Activated T-helper 1 cell treated with anti-CD3 and anti-CD28 coated beads, Interleukin-2, amount 50 U/mL, for 16 hours (primary cell): Measurements from ENCODE around the gene HSD17B8.

ENCODE experiments used
- DNase-seq, 2 donors: peaks; one replicate each; pipeline ENCODE4 v3.0.0-alpha.2; 2020; ENCODE audit warnings: low read depth in 1 of 2, low spot score in 1 of 2

HSD17B8 gene

DNA sequence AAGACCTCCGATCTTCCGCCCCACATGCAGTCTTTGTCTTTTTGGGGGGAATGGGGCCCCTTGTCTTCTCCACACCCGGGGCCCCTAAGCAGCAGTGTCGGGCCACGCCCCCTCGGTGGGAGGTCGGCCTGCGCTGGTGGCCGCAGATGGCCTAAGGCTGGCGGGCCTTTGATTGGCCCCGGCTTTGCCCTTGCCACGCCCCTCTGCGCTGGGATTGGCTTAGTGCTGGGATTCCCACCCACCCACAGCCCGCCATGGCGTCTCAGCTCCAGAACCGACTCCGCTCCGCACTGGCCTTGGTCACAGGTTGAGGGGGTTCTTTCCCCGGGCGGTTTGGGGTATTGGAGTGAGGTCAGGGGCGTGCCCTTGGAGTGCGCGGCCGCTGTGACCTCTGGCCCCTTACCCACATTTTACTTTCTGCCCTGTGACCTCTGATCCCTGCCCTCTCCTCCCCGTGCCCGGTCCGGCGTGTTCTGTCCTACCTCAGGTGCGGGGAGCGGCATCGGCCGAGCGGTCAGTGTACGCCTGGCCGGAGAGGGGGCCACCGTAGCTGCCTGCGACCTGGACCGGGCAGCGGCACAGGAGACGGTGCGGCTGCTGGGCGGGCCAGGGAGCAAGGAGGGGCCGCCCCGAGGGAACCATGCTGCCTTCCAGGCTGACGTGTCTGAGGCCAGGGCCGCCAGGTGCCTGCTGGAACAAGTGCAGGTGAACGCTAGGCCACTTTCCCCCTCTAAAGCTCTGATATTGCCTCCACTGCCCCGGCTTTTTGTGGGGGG is at the start of gene HSD17B8:
Gene HSD17B8 (plus strand): TSS at position 241 of the 776 bp plus-strand sequence. CDS start 14 bp downstream, at position 255.
- DNase-seq: peak; percentile 79 to 85

DNA sequence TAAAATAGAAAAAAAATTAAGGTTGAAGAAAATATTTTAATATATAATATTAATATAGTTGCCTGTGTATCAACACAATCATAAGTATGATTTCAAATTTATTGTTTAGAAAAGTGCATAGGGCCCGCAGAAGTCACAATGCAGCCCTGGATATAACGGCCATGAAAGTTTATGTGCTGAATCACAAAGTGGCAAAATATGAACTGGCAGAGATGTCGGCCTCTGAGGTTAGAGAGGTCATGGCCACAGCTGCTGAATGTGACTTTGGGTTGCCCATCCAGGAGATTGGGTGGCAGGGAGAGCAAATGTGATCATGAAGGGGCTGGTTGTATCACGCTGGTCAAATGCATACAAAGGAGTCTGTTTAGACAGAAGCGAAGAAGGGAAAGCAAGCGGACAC is 47.9 kb upstream of the HSD17B8 start:
- no peak for DNase-seq

DNA sequence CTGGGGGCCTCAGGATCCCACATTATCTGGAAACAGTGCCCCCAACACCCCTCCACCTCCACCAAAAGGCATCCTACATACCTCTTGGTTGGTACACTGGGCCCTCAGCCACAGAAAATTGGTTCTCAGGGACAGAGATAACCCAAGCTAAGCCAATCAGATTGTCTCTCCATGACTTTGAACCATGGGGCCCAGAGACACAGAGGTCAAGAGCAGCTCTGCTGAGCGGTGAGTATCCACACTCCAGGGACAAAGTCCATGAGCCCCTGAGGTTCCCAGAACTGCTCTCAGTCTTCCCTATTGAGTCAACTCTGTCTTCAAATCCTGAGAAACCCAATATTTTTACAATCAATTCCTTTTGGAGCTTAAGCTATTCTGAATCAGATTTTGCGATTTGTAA is 47.5 kb upstream of the HSD17B8 start:
- DNase-seq: no peak

DNA sequence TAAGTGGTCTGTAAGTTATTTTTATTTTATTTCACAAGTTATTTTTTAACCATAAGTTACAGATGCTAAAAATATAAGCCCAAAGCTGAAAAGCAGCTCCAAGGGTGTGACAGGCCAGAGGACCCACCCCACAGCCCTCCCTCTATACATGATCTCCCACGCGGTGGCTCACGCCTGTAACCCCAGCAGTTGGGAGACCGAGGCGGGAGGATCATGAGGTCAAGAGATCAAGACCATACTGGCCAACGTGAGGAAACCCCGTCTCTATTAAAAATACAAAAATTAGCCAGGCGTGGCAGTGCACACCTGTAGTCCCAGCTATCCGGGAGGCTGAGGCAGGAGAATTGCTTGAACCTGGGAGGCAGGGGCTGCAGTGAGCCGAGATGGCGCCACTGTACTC is 44.4 kb upstream of the HSD17B8 start:
- DNase-seq: no peak

DNA sequence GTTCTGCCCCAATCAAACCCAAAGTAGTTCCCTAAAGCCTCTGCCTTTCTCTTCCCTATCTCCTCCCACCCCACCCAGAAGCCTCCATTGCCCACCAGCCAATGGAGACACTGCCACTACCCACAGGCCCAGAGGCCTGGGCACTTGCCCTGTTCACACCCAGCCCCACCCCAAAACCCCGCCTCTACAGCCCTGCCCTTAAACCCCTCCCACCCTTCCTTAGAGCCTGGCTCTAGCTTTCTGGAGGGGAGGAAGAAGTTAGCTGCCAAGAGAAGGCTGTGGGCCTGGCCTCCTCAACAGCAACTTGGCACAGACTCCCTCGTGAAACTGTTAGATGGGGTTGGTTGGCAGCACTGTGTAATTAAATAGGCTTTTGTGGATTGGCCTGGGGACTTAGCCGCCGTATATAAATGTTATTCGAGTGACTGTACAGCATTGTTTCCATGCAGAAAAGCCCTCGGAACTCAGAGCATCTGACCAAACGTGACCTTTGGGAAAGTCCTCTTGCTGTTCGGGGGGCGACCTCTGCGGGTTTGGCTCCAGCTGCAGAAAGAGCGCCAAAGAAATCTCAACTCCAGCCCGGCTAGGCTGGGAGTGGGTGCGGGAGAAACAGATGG is 43.6 kb upstream of the HSD17B8 start:
- no peak for DNase-seq

DNA sequence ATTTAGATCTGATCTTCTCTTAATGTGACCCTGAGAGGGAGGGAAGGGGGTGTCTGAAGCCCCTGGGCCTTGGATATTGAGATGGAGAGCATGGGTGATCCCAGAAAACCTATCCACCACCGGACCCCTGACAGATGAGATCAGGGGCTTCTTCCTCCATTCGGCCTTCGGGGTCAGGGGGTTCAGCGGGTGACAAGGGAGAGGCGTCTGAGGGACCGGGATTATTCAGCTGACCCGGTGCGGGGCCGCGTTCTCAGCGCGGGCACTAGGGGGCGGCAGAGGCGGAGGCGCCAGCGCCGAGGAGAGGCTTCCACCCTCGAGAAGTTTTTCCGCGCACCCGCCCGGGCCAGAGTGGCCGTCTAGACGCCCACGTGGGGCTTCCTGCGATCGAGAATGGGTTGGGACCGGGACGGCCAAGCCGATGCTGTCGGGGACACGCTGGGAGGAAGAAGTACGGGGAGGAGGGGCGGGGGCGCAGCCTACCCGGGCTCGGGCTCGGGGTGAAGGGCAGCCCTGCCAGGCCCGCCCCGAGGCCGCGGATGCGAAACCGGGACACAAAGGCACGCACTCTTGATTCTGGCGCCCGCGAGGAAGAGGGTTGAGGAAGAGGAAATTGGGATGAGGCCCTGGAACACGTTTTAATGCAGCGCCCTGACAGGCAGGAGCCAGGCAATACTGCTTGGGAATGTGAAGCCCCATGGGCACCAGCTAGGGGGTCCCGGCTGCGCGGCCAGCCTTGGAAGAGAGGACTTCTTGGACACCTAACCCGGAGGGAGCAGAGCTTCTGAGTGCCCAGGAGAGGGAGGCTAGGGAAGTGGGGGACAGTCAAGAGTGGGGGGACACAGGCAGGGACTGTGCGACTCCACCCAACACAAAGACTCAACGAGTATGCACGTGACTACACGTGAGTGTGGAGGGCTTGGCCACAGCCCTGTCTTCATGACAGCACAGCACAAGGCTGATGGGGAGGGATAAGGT is 42.8 kb upstream of the HSD17B8 start:
- DNase-seq: peak; percentile 68 to 72

DNA sequence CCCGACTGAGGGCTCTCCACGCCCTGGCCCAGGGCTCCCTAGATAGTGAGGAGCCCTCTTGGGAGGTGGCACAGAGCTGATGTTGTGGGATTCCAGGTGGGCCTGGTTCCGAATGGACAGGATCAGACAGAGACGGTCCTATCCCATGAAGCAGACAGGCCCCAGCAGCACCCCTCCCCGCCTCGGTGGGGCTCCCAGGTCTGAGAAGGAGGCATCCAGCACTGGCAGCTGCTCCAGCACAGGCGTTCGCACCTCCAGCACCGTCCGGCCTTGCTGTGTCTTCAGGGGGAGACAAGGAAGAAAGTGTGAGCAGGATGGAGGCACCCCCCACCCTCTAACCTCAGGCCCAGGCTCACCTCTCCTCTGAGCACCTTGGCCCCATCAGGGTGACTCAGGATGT is 40.9 kb upstream of the HSD17B8 start:
- no peak for DNase-seq

DNA sequence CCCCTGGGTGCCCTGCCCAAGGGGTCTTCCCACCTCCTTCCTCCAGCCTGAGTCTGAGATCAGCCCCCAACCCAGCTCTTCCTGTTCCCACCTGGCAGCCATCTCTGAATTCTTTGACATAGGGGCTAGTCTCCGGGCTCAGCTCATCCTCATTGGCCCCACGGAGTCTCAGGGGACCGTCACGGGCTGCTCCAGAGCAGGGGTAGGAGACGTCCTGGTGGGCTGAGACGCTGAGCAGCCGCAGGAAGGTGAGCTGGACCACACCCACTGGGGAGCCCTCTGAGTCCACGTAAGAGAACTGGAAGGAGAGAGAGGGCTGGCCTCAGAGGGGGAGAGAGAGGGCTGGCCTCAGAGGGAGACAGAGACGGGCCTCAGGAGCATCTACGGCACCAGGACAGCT is 40.3 kb upstream of the HSD17B8 start:
- DNase-seq: no peak

DNA sequence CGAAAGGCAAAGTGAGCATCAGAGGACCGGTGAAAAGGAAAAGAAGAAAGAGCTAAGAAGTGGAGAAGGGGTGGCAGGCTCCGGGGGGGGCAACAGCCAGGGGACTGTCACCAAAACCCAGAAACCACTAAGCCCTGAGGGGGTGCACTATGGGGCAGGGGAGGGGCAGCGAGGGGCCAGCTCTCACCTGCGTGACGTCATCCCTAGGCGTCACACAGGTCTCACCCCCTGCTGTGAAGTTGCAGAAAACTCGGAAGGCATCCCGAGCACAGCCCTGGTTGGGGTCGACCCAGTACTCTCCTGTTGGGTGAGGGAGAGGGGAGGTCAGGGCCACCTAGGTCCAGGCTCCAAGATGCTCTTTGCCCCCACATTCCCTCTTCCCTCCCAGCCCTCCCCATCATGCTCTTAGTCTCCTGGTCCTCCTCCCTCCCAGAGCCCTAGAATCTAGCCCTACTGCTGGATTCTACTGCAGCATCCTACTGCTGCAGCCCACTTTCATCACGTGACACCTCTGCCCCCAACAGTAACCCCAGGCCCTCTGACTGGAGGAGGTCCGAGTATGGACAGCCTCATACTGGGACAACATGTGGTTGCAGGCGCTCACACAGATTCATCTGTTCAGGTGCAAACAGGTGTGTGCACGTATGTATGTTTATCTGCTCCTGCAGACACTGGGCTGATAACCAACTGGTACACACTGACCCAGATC is 39.6 kb upstream of the HSD17B8 start:
- DNase-seq: no peak

DNA sequence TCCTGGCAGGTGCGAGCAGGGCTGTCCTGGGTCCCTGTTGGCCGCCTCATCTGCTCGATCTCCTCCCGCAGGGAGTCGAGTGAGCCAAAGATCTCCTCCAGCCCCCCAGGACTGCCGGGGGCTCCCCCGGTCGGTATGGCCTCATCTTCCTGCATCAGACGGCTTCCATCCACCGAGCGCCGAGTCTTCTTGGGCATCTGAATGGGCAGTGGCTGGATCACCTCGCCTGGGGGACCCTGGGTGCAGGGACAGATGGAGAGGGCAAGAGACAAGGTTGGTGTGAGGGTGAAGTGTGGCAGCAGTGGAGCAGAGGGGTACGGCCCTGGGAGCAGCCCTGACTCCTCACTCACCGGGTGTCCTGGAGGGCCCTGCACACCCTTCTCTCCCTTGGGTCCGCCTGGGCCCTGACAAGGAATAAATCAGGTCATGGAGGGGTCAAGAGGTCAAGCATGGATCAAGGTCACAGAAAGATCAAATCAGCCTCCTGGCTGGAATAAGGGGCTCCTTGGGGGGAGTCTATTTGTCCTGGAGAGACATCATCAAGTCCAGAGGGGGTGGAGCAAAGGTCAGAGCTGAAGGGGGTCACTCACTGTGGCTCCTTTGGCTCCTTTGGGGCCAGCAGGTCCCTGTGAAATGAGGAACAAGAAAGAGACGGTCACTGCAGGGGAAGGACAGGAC is 38.7 kb upstream of the HSD17B8 start:
- no peak for DNase-seq

DNA sequence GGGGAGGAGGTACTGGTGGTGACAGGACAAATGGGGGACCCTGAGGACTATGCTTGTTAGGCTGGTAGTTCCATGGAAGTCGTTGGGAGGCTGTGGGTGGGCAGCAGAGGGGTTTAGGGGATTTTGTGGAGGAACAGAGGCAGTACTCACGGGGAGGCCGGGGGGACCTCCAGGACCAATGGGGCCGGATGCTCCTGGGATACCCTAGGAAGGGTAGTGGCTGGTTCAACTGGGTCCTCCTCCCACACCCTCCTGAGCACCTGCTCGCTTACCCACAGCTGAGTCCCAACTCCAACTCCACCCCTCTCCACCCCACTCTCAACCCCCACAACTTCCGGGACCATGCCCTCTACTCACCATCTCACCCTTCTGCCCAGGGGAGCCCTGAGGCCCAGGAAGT is 38.1 kb upstream of the HSD17B8 start:
- DNase-seq: no peak

DNA sequence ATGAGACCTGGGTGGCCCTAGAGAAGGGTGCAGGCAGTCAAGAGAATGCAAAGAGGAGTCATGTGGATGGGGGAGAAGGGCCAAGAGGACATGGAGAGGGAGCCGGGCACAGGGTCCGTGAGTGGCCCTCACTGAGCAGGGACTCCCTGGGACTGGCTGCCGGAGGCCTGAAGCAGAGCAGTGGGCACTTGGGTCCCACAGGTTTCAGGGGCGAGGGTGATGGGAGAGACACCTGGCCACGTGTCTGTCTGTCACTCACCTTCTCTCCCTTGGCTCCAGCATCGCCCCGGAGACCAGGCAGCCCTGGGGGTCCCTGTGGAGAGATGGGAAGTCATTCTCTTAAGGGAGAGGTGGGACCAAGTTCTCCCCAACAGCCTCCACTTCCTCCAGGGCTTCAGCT is 37.6 kb upstream of the HSD17B8 start:
- no peak for DNase-seq

DNA sequence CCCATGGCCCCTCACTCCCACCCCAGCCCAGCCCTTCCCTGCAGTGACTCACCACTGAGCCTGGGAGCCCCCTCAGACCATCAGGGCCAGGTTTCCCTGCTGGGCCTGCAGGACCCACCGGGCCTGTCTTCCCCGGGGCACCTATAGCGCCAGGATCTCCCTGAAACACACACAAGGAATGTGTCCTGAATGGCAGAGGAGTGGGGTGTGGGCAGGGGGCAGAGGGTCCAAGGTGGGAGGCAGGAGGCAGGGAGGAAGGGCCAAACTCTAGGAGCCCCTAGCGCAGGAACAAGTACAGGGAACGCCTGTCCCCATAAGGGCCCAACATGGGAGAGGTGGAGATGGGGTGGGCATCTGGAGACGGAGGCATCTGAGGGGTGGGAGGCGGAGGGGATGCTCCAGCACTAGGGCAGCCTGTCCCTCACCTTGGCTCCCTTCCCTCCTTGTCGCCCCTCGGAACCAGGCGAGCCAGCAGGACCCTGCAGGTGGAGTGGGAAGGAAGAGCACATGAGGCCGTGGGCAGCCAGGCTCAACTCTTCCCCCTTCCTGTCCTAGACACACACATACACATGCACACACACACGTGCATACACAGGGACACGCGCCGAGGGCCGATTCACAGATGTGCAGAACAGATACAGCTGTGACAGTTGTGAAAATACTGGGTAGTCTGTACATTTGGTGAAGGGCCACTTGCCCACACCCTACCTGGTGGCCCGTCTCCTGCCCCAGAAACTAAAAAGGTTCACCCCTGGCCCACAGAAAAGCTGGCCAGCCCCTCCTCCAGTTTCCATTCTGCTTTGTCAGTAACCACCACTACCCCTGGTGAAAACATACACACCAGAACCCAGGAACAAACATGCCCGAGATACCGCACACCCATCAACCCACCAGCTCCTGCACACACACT is 36.8 kb upstream of the HSD17B8 start:
- DNase-seq: no peak

DNA sequence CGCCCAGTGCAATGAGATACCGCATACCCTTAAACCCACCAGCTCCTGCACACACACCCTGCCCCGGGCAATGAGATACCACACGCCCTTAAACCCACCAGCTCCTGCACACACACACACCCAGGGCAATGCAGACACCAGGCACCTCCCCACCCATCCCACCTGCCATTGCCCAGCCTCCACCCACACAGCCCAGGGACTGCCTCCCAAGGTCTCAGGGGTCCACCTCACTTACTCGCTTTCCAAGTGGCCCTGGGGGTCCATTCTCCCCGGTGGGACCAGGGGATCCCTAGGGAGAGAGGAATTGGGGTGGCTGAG is 36.2 kb upstream of the HSD17B8 start:
- no peak for DNase-seq

DNA sequence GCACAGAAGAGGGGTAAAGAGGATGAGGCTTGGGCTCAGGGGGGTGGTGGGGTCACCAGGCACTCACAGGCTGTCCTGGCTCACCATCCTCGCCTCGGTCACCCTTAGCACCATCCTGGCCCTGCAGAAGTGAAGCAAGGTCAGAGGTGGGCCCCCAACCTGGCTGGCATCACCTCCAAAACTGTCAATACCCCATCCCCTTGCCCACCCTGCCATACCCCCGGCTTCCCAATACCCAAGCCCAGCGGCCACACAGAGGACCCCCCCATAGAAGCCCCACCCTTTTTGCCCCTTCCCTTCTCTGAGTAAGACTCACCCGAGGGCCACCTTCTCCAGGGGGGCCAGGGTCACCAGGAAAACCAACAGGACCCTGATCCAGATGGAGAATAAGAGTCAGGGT is 35.8 kb upstream of the HSD17B8 start:
- DNase-seq: no peak

DNA sequence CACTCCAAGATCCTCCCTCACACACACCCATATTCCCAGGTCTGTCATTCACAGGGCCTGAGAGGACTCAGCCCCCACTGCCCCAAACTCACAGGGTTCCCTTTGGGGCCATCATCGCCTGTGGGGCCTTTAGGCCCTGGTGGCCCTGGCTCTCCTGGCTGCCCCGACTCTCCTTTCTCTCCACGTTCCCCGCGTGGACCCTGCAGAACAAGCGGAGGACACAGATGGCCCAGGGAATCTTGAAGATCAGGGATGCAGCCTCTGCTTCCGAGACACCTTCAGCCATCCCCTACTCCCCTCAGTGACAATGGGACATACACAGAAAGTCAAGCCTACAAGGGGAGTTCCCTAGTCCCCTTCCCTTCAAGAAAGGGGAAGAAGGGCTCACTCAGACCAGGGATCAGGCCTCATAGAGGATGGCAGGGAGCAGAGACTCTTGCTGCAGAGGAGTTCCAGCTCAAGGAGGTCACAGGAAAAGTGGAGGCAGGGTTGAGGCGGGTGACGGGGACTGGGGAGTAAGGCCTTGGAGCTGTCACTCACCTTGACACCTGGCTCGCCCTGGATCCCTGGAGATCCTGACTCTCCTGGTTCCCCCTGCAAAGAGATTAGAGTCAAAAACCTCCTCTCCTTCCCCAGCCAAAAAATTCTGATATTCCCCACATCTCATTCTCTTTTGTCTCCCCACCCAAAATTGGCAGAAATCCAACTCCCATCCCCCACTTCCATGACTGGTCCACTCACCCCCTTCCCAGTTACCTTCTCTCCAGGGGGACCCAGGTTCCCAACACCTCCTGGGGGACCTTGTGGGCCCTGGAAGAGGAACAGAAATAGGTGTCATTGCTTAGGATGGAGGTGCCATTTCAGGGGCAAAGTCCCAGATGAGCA is 34.9 kb upstream of the HSD17B8 start:
- no peak for DNase-seq

DNA sequence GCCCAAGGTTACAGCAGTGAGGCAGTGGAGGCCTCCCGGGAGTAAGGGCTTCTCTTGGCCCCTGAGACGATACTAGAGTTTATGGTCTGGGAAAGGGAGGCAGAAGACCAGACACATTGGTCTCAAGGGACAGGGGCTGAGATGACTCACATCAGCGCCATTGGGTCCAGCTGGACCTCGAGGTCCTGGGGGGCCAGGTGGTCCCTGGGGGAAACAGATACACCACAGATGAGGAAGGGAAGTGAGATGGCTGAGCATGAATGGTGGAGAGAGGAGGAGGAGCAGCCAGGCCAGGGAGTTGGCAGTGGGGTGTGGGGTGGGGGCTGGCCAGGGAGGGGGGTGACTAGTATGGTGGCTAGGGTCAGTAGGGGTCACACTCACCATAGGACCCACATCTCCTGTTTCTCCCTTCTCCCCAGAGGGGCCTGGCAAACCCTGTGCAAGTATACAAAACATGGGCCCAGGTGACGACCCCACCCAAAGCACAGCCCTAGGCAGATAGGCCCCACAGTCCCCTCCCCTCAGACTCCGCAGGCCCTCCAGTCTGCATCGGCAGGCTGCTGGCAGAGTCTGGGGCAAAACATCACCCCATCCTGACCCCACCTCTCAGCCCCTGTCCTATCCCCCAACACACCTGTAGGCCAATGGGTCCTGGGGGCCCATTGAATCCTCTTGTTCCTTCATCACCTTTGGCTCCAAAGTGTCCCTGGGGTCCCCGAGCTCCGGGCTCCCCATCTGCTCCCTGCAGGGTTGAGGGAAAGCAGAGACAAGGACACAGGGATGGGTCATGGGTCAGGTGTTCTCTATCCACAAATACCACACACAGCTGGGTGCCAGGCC is 34.1 kb upstream of the HSD17B8 start:
- DNase-seq: no peak
